Fibroblast of skin of scalp (primary cell): ENCODE measurements around the gene LRP1B.
"Not testable (repeated sequence)": the region's sequence is repeated elsewhere in the genome, so short reads cannot be mapped to it uniquely, and the experiment has no call there.

Source experiments
- DNase-seq: peaks from one replicate; pipeline ENCODE4 v3.0.0-alpha.2; 2013

LRP1B gene

GRCh38 chr2:140662504-140662903, 1468.3 kb downstream of the LRP1B start:
- no peak for DNase-seq

- no peak for DNase-seq
Observed at GRCh38 chr2:140658760-140659692, 1471.8 kb downstream of the LRP1B start.

- peak; percentile 44 for DNase-seq
Observed at GRCh38 chr2:140657657-140658056, 1473.2 kb downstream of the LRP1B start.

- peak; percentile 60 for DNase-seq
Observed at GRCh38 chr2:140654565-140654964, 1476.3 kb downstream of the LRP1B start.

- peak; percentile 49 for DNase-seq
Observed at GRCh38 chr2:140650825-140651224, 1480.0 kb downstream of the LRP1B start.

GRCh38 chr2:140650134-140650533, 1480.7 kb downstream of the LRP1B start:
- DNase-seq, result not testable (repeated sequence)

- no peak for DNase-seq
Observed at GRCh38 chr2:140648393-140648792, 1482.4 kb downstream of the LRP1B start.

- DNase-seq, result peak; percentile 59
Observed at GRCh38 chr2:140643761-140644187, 1487.0 kb downstream of the LRP1B start.

- no peak for DNase-seq
Observed at GRCh38 chr2:140641163-140641562, 1489.7 kb downstream of the LRP1B start.

GRCh38 chr2:140639628-140640027, 1491.2 kb downstream of the LRP1B start:
- DNase-seq, result no peak

- no peak for DNase-seq
Observed at GRCh38 chr2:140630557-140630956, 1500.3 kb downstream of the LRP1B start.

GRCh38 chr2:140627885-140628284, 1502.9 kb downstream of the LRP1B start:
- no peak for DNase-seq

- no peak for DNase-seq
Observed at GRCh38 chr2:140627136-140627535, 1503.7 kb downstream of the LRP1B start.

GRCh38 chr2:140624200-140624599, 1506.6 kb downstream of the LRP1B start:
- DNase-seq, result no peak

- DNase-seq, result no peak
Observed at GRCh38 chr2:140621583-140622362, 1509.0 kb downstream of the LRP1B start.

- no peak for DNase-seq
Observed at GRCh38 chr2:140604788-140605187, 1526.0 kb downstream of the LRP1B start.

- DNase-seq, result peak; percentile 6
Observed at GRCh38 chr2:140604096-140604495, 1526.7 kb downstream of the LRP1B start.

- no peak for DNase-seq
Observed at GRCh38 chr2:140603416-140603815, 1527.4 kb downstream of the LRP1B start.

- no peak for DNase-seq
Observed at GRCh38 chr2:140601801-140602200, 1529.0 kb downstream of the LRP1B start.

GRCh38 chr2:140601342-140601741, 1529.5 kb downstream of the LRP1B start:
- DNase-seq, result peak; percentile 12

- DNase-seq, result peak; percentile 86
Observed at GRCh38 chr2:140600116-140600515, 1530.7 kb downstream of the LRP1B start.

GRCh38 chr2:140597836-140598235, 1533.0 kb downstream of the LRP1B start:
- no peak for DNase-seq

- DNase-seq, result no peak
Observed at GRCh38 chr2:140597205-140597604, 1533.6 kb downstream of the LRP1B start.
